ENCODE measurements around the gene UNC93A.
"Not testable (repeated sequence)": the region's sequence is repeated elsewhere in the genome, so short reads cannot be mapped to it uniquely, and the experiment has no call there.

UNC93A gene

GRCh38 chr6:167275001-167275400 is 16.1 kb upstream of the UNC93A start:
- no peak overlapping the region for H3K4me3 ChIP-seq (ENCODE audit: control insufficient read depth, low read depth, low read length)
- no peak for TF ChIP-seq CTCF (conservative IDR thresholded peaks at IDR 0.05; ENCODE audit: control insufficient read depth, insufficient read depth, low read depth, low read length)

GRCh38 chr6:167275436-167275835 is 15.7 kb upstream of the UNC93A start:
- TF ChIP-seq CTCF (conservative IDR thresholded peaks at IDR 0.05; ENCODE audit: control insufficient read depth, insufficient read depth, low read depth, low read length): no peak
- no peak overlapping the region for H3K4me3 ChIP-seq (ENCODE audit: control insufficient read depth, low read depth, low read length)
- DNase-seq (ENCODE audit: low read depth): no peak

More at GRCh38 chr6:167275001-167275400, 16.1 kb upstream of the UNC93A start:
- DNase-seq (ENCODE audit: low read depth): no peak

- no peak overlapping the region for H3K4me3 ChIP-seq (ENCODE audit: control insufficient read depth, low read depth, low read length)
- DNase-seq (ENCODE audit: low read depth): no peak
- TF ChIP-seq CTCF (conservative IDR thresholded peaks at IDR 0.05; ENCODE audit: control insufficient read depth, insufficient read depth, low read depth, low read length): no peak
Observed at GRCh38 chr6:167276772-167277533, 14.2 kb upstream of the UNC93A start.

GRCh38 chr6:167278173-167278940 is 12.8 kb upstream of the UNC93A start:
- not testable (repeated sequence) for DNase-seq (ENCODE audit: low read depth); H3K4me3 ChIP-seq (ENCODE audit: control insufficient read depth, low read depth, low read length)

GRCh38 chr6:167279766-167280446 is 11.2 kb upstream of the UNC93A start:
- no peak for DNase-seq (ENCODE audit: low read depth)
- no peak for TF ChIP-seq CTCF (conservative IDR thresholded peaks at IDR 0.05; ENCODE audit: control insufficient read depth, insufficient read depth, low read depth, low read length)

GRCh38 chr6:167280466-167280865 is 10.6 kb upstream of the UNC93A start:
- H3K4me3 ChIP-seq (ENCODE audit: control insufficient read depth, low read depth, low read length); DNase-seq (ENCODE audit: low read depth): not testable (repeated sequence)

More at GRCh38 chr6:167279766-167280446, 11.2 kb upstream of the UNC93A start:
- no peak overlapping the region for H3K4me3 ChIP-seq (ENCODE audit: control insufficient read depth, low read depth, low read length)

- DNase-seq (ENCODE audit: low read depth): no peak
- H3K4me3 ChIP-seq (ENCODE audit: control insufficient read depth, low read depth, low read length): no peak overlapping the region
- no peak for TF ChIP-seq CTCF (conservative IDR thresholded peaks at IDR 0.05; ENCODE audit: control insufficient read depth, insufficient read depth, low read depth, low read length)
Observed at GRCh38 chr6:167282165-167282564, 8.9 kb upstream of the UNC93A start.

- DNase-seq (ENCODE audit: low read depth); H3K4me3 ChIP-seq (ENCODE audit: control insufficient read depth, low read depth, low read length): not testable (repeated sequence)
Observed at GRCh38 chr6:167284565-167284964, 6.5 kb upstream of the UNC93A start.

All from fibroblast of mammary gland (primary cell).